Stimulated activated CD8-positive, alpha-beta memory T cell treated with anti-CD3 and anti-CD28 coated beads, Interleukin-4, amount 100 ng/mL, for 1 hour (primary cell): ENCODE data around the gene RAD50.
A peak's percentile ranks its signal among the peaks of the same experiment; 100 is the strongest.
"Not testable (repeated sequence)": the region's sequence is repeated elsewhere in the genome, so short reads cannot be mapped to it uniquely, and the experiment has no call there.

Source experiments
- DNase-seq, 2 donors: peaks; one replicate each; pipeline ENCODE4 v3.0.0-alpha.2; 2020; ENCODE audit warnings: low read depth in 2 of 2, low spot score in 1 of 2

RAD50 gene

GRCh38 chr5:132556763-132557477 lies at the start of gene RAD50:
Gene RAD50, plus strand, starts transcription at chr5:132556977. Its CDS starts 348 bp downstream, at chr5:132557325.
- DNase-seq, result peak; percentile 73 to 82

- no peak for DNase-seq
Measured at GRCh38 chr5:132510076-132510475, 46.7 kb upstream of the RAD50 start.

GRCh38 chr5:132513618-132514336 lies 43.0 kb upstream of the RAD50 start:
- DNase-seq, result not testable (repeated sequence)

- not testable (repeated sequence) for DNase-seq
Measured at GRCh38 chr5:132522067-132522466, 34.7 kb upstream of the RAD50 start.

GRCh38 chr5:132524877-132525276 lies 31.9 kb upstream of the RAD50 start:
- DNase-seq, result not testable (repeated sequence)

GRCh38 chr5:132525299-132525724 lies 31.5 kb upstream of the RAD50 start:
- no peak for DNase-seq

GRCh38 chr5:132526290-132526973 lies 30.3 kb upstream of the RAD50 start:
- DNase-seq, result no peak

GRCh38 chr5:132526974-132527564 lies 29.7 kb upstream of the RAD50 start:
- DNase-seq, result no peak

GRCh38 chr5:132528021-132528420 lies 28.8 kb upstream of the RAD50 start:
- no peak for DNase-seq

- no peak for DNase-seq
Measured at GRCh38 chr5:132528866-132529634, 27.7 kb upstream of the RAD50 start.

- no peak for DNase-seq
Measured at GRCh38 chr5:132530946-132531345, 25.8 kb upstream of the RAD50 start.

- DNase-seq, result no peak
Measured at GRCh38 chr5:132539716-132540115, 17.1 kb upstream of the RAD50 start.

- no peak for DNase-seq
Measured at GRCh38 chr5:132540149-132540548, 16.6 kb upstream of the RAD50 start.

GRCh38 chr5:132540764-132541163 lies 16.0 kb upstream of the RAD50 start:
- DNase-seq, result no peak

GRCh38 chr5:132543472-132544201 lies 13.1 kb upstream of the RAD50 start, which contains the start of gene IL5:
Gene IL5, minus strand, starts transcription at chr5:132543522. Its CDS starts 44 bp downstream, at chr5:132543478.
- DNase-seq, result no peak

GRCh38 chr5:132546108-132546507 lies 10.7 kb upstream of the RAD50 start:
- no peak for DNase-seq

GRCh38 chr5:132547269-132547668 lies 9.5 kb upstream of the RAD50 start:
- no peak for DNase-seq

- DNase-seq, result not testable (repeated sequence)
Measured at GRCh38 chr5:132548834-132549233, 7.9 kb upstream of the RAD50 start.

- DNase-seq, result no peak
Measured at GRCh38 chr5:132549576-132549975, 7.2 kb upstream of the RAD50 start.

GRCh38 chr5:132556153-132556762 lies 519 bp upstream of the RAD50 start:
- no peak for DNase-seq
